Activated T-helper 1 cell treated with anti-CD3 and anti-CD28 coated beads, Interleukin-12 subunit alpha, Interleukin-12 subunit beta, Interleukin-2, Interleukin-4 antibody, amounts not matched to agents 30 ng/mL and 10 ng/mL and 1 ng/mL, durations not matched to agents 14 hours and 24 hours and 36 hours (primary cell): ENCODE results near the gene CTBP2. TPM values are rescaled to one million over a fixed set of nuclear protein-coding genes. Genes with fewer than 3 reads are reported as not detected.

Experiments
- DNase-seq: peaks from one replicate; pipeline ENCODE4 v3.0.0; 2021; ENCODE audit warnings: low spot score
- H3K27ac Mint-ChIP-seq: one replicate; pipeline ENCODE4 v1.8.0; 2021; ENCODE audit warnings: mild to moderate bottlenecking, mixed read lengths
- H3K27me3 Mint-ChIP-seq: one replicate; pipeline ENCODE4 v1.8.0; 2022; ENCODE audit warnings: mild to moderate bottlenecking, moderate library complexity, mixed read lengths; ENCODE audit not compliant: insufficient read depth
- H3K36me3 Mint-ChIP-seq: one replicate; pipeline ENCODE4 v1.8.0; 2021; ENCODE audit warnings: low read depth, mixed read lengths
- H3K4me1 Mint-ChIP-seq: one replicate; pipeline ENCODE4 v1.8.0; 2021; ENCODE audit warnings: low read depth, mixed read lengths
- H3K4me3 Mint-ChIP-seq: one replicate; pipeline ENCODE4 v1.8.0; 2021; ENCODE audit warnings: mild to moderate bottlenecking, moderate library complexity, mixed read lengths
- H3K9me3 Mint-ChIP-seq: one replicate; pipeline ENCODE4 v1.8.0; 2021; ENCODE audit warnings: mixed read lengths
- intact Hi-C: fragments of 100-400 bp; cut with micrococcal nuclease; formaldehyde crosslinking; loops from one replicate; pipeline ENCODE4 v1.15.1; 2024
- total RNA-seq: library from RNA; stranded (reverse); gene quantifications from 2 replicates; pipeline ENCODE4 v1.2.3, GENCODE V29; 2022

CTBP2 gene
- total RNA-seq, 1 donor from 2014 or later = 0.13 TPM

- Mint-ChIP-seq H3K27ac (no peak overlapping the region), H3K36me3 (no peaks in the 10 kb centered on the region)
- no peak for DNase-seq
Measured at GRCh38 chr10:125038637-125039036, 121.7 kb downstream of the CTBP2 start.

GRCh38 chr10:125037145-125037877, 123.1 kb downstream of the CTBP2 start:
- Mint-ChIP-seq H3K36me3 (no peaks in the 10 kb centered on the region), H3K27me3 (peaks cover 4% of the 10 kb centered on the region), H3K27ac (no peak overlapping the region), H3K4me1 (no peaks in the 10 kb centered on the region), H3K9me3 (no peaks in the 10 kb centered on the region), H3K4me3 (no peak overlapping the region)
- DNase-seq = no peak
- intact Hi-C loops = no loop called here

More at GRCh38 chr10:125038637-125039036, 121.7 kb downstream of the CTBP2 start:
- Mint-ChIP-seq H3K9me3 (no peaks in the 10 kb centered on the region), H3K27me3 (peaks cover 4% of the 10 kb centered on the region), H3K4me3 (no peak overlapping the region), H3K4me1 (no peaks in the 10 kb centered on the region)
- intact Hi-C loops = no loop called here

GRCh38 chr10:125035588-125036295, 124.6 kb downstream of the CTBP2 start:
- Mint-ChIP-seq H3K4me3 (no peak overlapping the region), H3K9me3 (no peaks in the 10 kb centered on the region), H3K36me3 (no peaks in the 10 kb centered on the region), H3K27me3 (peaks cover 4% of the 10 kb centered on the region), H3K4me1 (no peaks in the 10 kb centered on the region), H3K27ac (no peak overlapping the region)
- intact Hi-C loops = no loop called here
- DNase-seq = no peak

GRCh38 chr10:125035136-125035535, 125.2 kb downstream of the CTBP2 start:
- no peaks in the 10 kb centered on the region for H3K4me1 Mint-ChIP-seq
- H3K36me3 Mint-ChIP-seq = no peaks in the 10 kb centered on the region
- H3K4me3 Mint-ChIP-seq = no peak overlapping the region
- intact Hi-C loops = no loop called here
- DNase-seq = no peak
- peaks cover 4% of the 10 kb centered on the region for H3K27me3 Mint-ChIP-seq
- H3K9me3 Mint-ChIP-seq = no peaks in the 10 kb centered on the region
- H3K27ac Mint-ChIP-seq = no peak overlapping the region

- Mint-ChIP-seq H3K27me3 (peaks cover 4% of the 10 kb centered on the region), H3K9me3 (no peaks in the 10 kb centered on the region)
Measured at GRCh38 chr10:125034675-125035074, 125.7 kb downstream of the CTBP2 start.

GRCh38 chr10:125033146-125033924, 127.0 kb downstream of the CTBP2 start:
- H3K4me1 Mint-ChIP-seq = no peaks in the 10 kb centered on the region
- intact Hi-C loops = no loop called here
- DNase-seq = no peak
- peaks cover 4% of the 10 kb centered on the region for H3K27me3 Mint-ChIP-seq
- H3K36me3 Mint-ChIP-seq = no peaks in the 10 kb centered on the region
- H3K27ac Mint-ChIP-seq = no peak overlapping the region
- H3K4me3 Mint-ChIP-seq = no peak overlapping the region
- no peaks in the 10 kb centered on the region for H3K9me3 Mint-ChIP-seq

More at GRCh38 chr10:125034675-125035074, 125.7 kb downstream of the CTBP2 start:
- DNase-seq = no peak
- intact Hi-C loops = no loop called here
- Mint-ChIP-seq H3K4me1 (no peaks in the 10 kb centered on the region), H3K4me3 (no peak overlapping the region), H3K36me3 (no peaks in the 10 kb centered on the region), H3K27ac (no peak overlapping the region)

- no peaks in the 10 kb centered on the region for H3K36me3 Mint-ChIP-seq
- no peaks in the 10 kb centered on the region for H3K9me3 Mint-ChIP-seq
- peaks cover 4% of the 10 kb centered on the region for H3K27me3 Mint-ChIP-seq
- no peaks in the 10 kb centered on the region for H3K4me1 Mint-ChIP-seq
- intact Hi-C loops = no loop called here
- no peak overlapping the region for H3K27ac Mint-ChIP-seq
- DNase-seq = no peak
- H3K4me3 Mint-ChIP-seq = no peak overlapping the region
Measured at GRCh38 chr10:125032474-125033020, 127.8 kb downstream of the CTBP2 start.

GRCh38 chr10:125030567-125031197, 129.7 kb downstream of the CTBP2 start:
- Mint-ChIP-seq H3K4me3 (no peak overlapping the region), H3K36me3 (no peaks in the 10 kb centered on the region), H3K9me3 (no peaks in the 10 kb centered on the region), H3K4me1 (no peaks in the 10 kb centered on the region), H3K27me3 (peaks cover 2% of the 10 kb centered on the region), H3K27ac (no peak overlapping the region)
- intact Hi-C loops = no loop called here
- DNase-seq = no peak

- no peaks in the 10 kb centered on the region for H3K36me3 Mint-ChIP-seq
- H3K9me3 Mint-ChIP-seq = no peaks in the 10 kb centered on the region
- no peaks in the 10 kb centered on the region for H3K4me1 Mint-ChIP-seq
- no peak overlapping the region for H3K27ac Mint-ChIP-seq
- no peak overlapping the region for H3K4me3 Mint-ChIP-seq
- peaks cover 2% of the 10 kb centered on the region for H3K27me3 Mint-ChIP-seq
- intact Hi-C loops = no loop called here
- DNase-seq = no peak
Measured at GRCh38 chr10:125029584-125030242, 130.7 kb downstream of the CTBP2 start.

GRCh38 chr10:125027871-125028869, 132.2 kb downstream of the CTBP2 start:
- Mint-ChIP-seq H3K27ac (no peak overlapping the region), H3K9me3 (no peaks in the 10 kb centered on the region), H3K27me3 (peaks cover 4% of the 10 kb centered on the region), H3K4me3 (no peak overlapping the region), H3K4me1 (no peaks in the 10 kb centered on the region), H3K36me3 (no peaks in the 10 kb centered on the region)
- DNase-seq = no peak
- intact Hi-C loops = no loop called here

- no peak overlapping the region for H3K4me3 Mint-ChIP-seq
- no peaks in the 10 kb centered on the region for H3K4me1 Mint-ChIP-seq
- intact Hi-C loops = no loop called here
- no peak overlapping the region for H3K27ac Mint-ChIP-seq
- peaks cover 4% of the 10 kb centered on the region for H3K27me3 Mint-ChIP-seq
- no peaks in the 10 kb centered on the region for H3K36me3 Mint-ChIP-seq
- DNase-seq = no peak
- H3K9me3 Mint-ChIP-seq = no peaks in the 10 kb centered on the region
Measured at GRCh38 chr10:125026974-125027735, 133.2 kb downstream of the CTBP2 start.
